ENCODE measurements around the gene LIM2.
"Not testable (repeated sequence)": the region's sequence is repeated elsewhere in the genome, so short reads cannot be mapped to it uniquely, and the experiment has no call there.

The LIM2 gene, protein sequence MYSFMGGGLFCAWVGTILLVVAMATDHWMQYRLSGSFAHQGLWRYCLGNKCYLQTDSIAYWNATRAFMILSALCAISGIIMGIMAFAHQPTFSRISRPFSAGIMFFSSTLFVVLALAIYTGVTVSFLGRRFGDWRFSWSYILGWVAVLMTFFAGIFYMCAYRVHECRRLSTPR

GRCh38 chr19:51387924-51388389 lies at the start of gene LIM2:
TSS of gene LIM2 (minus strand) at chr19:51387974. CDS start at chr19:51387443, 531 bp downstream.
- no peak for DNase-seq

GRCh38 chr19:51434456-51434855 lies 46.7 kb upstream of the LIM2 start:
- DNase-seq = no peak

- DNase-seq = no peak
These were observed 45.3 kb upstream of the LIM2 start for GRCh38 chr19:51433043-51433442.

DNA sequence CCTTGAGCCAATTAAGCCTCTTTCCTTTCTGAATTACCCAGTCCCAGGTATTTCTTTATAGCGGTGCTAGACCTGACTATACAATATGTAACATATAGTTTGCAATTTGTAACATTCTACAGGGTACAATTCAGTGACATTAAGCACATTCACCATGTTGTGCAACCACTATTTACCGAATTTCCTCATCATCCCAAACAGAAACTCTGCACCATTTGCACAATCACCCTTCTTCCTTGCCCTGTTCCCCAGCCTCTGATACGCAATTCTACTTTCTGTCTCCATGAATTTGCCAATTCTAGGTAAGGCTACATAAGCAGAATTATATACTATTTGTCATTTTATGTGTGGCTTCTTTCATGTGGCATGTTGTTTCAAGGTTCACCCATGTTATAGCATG lies 43.4 kb upstream of the LIM2 start:
- no peak for DNase-seq

GRCh38 chr19:51430221-51430620 lies 42.4 kb upstream of the LIM2 start:
- no peak for DNase-seq

DNA sequence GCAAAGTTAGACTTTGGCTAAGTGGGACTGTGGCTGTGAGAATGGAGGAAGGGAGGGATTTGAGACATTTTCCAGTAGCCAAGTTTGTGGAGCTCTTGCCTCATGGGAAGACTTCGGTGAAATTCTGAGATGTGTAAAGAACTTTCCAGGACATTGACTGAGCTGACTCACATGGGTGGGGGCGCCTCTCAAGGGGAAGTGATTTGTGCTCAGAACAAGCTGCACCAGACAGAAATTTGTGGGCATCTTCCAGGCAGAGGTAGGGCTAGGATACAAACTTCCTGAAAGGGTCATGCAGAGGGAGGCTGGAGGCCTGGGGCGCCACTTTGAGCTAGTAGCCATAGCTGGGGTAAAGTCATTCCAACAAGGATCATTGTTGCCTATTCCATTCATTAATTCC lies 39.4 kb upstream of the LIM2 start:
- no peak for DNase-seq

GRCh38 chr19:51422053-51422448 lies 34.3 kb upstream of the LIM2 start:
- peak; percentile 79 for DNase-seq

DNA sequence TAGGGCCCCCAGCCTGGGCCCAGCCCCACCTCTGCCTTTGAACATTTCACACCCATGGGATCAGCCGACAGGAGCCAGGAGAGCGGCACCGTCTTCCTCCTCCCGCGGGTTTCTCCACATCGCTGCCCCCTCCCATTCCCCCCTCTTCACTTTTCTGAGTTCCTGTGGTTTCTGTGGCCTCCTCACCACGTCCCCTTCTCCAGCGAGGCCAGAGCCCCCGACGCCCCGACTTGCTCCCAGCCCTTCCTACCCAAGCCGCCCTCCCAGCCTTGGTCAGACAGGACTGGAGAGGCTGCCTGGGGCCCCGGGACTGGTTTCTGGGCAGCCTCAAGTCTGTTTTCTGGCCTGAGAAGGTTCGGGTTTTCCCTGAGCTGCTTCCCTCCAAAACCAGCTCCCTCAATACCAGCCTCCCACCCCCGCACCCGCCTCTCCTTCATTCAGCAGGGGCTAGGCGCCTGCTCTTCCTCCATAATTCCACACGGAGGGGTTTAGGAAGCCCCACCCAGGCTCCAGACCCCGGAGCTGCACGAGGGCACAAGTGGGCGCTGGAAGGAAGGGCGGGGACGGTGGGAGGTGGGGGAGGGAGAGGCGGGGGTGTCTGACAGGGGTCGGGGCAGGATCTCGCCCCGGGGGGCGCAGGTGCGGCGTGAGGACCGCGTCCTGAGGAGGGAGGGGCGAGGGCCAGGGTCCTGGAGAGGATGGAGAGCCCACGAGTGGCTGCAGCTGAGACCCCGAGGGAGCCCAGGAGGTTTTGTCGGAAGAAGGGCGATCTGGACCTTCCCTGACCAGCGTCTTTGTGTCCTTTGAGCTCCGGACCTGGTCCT lies 33.7 kb upstream of the LIM2 start:
- no peak for DNase-seq

- not testable (repeated sequence) for DNase-seq
These were observed 32.7 kb upstream of the LIM2 start for GRCh38 chr19:51420511-51420910.

DNA sequence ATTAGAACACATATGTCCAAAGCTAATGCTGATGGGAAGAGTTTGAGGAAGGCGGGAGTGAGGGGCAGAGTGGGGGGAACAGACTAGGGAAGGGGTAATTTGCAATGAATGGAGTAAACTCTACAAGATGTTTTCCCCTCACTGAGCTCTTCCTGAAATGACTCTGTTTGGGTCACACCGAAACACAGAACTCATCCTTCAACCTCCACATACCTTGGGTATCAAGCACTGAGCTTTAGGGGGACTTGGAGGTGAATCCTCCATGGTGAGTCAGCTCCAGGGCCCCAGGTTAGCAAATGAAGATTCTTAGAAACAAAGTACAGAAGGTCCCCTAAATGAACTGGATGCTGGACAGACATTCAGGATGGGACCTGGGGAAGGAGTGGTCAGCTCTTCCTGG lies 30.9 kb upstream of the LIM2 start:
- no peak for DNase-seq

DNA sequence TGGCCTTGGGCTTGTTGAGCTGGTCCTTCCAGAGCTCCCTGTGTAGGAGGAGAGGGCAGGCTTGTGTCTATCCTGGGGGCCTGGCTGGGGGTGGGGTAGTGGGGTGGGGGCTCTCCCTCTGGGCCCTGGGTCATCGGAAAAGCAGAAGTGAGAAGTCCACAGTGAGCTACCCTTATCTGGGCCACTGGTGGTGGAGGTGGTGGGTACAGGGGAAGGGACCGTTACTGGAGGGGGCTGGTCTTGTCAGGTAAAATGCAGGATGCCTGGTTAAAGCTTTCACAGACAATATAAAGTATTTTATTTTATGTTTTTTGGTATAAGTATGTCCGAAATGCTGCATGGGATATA lies 30.0 kb upstream of the LIM2 start:
- DNase-seq = no peak

DNA sequence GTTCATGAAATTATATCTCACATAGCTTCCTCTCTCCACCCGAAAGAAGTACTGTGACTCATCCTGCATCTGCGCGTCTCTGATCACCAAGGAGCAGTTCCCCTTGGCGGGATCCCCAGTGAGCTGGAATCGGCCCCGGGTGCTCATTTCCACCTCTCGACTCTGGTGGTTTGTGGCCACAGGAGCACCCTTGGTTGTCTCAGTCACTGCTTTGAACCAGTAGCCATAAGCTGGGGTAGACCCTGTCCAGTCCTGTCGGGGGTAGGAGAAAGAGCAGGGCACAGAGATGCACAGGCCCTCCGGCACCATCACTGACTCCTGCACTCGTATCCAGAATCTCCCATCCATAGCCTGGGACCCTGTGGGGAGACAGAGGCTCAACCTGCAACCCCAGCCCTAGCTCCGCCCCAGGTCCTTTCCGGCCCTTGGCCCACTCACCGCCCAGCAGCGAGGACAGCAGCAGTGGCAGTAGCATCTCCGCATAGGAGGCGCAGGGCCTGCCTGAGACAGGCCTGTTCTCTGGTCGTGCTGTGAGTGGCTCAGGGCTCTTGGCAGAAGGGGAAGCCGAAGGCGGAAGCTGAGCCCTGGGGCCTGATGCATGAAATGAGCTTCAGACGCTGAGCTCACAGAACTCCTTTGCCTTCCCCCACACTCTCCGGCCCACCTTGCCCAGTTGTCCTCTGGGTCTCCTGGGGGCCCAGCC lies 29.5 kb upstream of the LIM2 start, which contains the start of gene SIGLEC10:
Gene SIGLEC10, minus strand, starts transcription at position 536 of the 703 bp plus-strand sequence. Its CDS starts 61 bp downstream, at position 475.
- DNase-seq = no peak

DNA sequence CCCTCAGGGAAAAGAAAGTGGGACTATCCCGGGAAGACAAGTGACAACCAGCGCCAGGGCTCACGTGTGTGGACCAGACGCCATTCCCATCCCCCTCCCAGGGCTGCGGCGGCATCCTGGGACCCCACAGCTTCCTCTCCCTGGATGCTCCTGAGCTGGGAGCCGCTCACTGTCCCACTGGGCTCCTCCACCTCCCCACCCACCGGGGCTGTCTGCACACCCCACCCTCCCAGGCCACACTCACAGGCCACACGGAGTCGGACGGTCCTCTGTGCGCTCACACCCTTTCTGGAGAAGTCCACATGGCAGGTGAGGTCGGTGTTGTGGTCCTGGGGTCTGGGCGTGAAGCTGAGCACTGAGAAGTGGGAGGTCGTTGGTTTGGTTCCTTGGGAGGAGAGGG lies 28.6 kb upstream of the LIM2 start:
- DNase-seq = not testable (repeated sequence)

- DNase-seq = no peak
These were observed 27.4 kb upstream of the LIM2 start for GRCh38 chr19:51415187-51415586.

DNA sequence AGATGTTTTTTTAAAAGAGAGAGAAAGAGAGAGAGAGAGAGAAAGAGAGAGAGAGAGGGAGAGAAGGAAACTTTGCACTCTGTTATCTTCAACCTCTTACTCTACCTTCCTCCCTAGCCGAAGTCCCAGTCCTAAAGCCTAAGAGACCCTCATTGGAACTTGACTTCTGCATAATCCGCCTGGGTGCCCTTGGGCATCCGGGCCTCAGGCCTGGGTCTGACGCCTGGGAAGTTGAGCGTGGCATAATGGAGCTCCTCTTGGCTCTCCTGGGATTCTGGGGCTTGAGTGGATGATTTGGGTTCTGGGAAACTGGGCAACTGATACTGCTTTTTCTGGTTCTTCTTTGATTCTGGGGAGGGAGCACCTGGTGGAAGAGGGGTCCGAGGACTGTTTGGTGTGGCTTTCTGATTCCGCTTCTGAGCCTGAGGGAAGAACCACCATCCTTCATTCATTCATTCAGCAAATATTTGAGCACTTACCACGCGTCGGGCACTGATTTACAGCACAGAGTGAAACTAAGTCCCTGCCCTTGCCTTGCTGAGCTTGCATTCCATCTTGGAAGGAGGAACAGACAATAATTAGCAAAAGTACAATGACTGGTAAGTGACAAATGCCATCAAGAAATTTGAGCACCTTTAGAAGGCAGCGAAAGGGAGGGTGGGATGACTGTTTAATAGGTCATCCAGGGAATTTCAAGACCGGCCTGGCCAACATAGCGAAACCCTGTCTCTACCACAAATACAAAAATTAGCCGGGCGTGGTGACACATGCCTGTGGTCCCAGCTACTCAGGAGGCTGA lies 23.4 kb upstream of the LIM2 start:
- DNase-seq = no peak

- DNase-seq = peak; percentile 52
These were observed 19.8 kb upstream of the LIM2 start for GRCh38 chr19:51407511-51408131.

DNA sequence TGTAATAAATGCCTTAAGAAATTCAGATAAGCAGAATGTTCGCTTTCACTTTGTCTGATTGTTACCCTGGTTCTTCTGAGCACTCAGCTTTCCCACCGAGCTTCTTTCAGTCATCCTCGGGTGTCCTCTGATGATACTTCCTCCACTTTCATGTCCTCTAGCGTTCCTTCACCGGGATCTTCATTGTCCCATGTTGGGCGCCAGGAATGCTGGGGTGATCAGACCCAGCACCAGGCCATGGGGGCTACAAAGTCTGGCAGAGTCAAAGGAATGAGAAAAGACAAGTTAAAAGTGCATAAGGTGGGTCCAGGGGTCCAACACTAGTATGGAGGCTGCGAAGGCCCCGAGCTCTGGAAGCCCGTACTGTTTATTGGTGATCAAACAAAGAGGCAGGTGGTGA lies 14.3 kb upstream of the LIM2 start:
- no peak for DNase-seq

- not testable (repeated sequence) for DNase-seq
These were observed 12.2 kb upstream of the LIM2 start for GRCh38 chr19:51399936-51400335.

DNA sequence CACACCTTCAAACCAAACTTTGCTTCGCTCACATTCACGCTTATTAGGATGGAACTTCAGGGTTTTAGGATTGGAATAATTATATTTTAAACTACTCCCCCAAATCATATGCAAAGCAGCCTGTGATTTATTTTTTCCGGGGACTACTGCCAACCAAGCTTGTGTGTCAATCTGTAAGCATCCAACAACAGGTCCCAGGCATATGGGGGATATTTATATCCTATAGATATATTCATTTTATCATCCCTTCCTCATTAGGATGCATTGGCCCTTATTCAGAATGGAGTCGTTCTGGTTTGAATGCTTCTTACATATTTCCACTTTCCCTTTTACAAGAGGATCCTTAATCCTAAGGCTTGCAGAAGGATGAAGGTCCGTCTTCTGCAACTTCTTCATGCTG lies 11.5 kb upstream of the LIM2 start:
- no peak for DNase-seq

DNA sequence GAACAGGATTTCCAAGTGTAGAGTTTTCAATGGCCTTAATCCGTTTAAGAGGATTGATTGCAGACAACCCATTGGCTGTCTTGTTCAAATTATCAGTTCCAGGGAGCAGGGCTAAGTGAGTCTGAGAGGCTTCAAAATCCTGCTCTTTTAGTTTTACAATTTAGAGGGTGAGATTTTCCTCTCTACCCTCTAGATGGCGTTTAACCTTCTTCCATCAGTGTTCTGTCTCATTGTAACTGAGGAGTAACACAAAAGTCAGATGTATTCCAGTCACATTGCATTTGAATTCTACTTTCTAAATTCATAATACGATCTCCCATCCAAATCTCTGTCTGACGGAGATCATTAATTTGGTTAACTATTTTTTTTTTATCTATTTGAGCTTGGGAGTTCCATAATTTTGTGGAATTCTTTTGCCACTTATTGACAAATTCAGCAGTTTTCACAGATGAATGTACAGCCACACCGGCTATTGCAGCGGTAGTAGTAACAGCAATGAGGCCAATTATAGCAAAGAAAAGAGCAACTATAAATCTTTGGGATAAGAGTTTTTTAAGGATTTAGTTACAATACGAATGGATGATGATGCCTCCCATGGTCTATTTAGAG lies 10.4 kb upstream of the LIM2 start:
- peak; percentile 45 for DNase-seq

GRCh38 chr19:51397453-51397852 lies 9.7 kb upstream of the LIM2 start:
- DNase-seq = not testable (repeated sequence)

DNA sequence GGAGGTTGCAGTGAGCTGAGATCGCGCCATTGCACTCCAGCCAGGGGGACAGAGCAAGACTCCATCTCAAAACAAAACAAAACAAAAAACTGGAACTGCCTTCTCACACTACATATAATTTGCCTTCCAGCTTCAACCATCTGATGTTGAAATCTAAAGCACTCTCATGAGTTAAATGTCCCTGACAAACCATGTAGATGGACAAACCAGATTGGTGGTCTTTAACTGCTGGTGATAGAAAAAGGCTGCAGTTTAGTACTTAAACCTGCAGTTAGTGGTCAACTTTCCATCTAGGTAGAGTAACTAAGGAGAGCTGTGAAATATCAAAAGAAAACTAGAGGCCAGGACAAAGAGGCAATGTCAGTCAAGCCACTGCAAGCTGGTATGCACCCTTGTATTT lies 8.4 kb upstream of the LIM2 start:
- no peak for DNase-seq

All from CD4-positive, alpha-beta T cell treated with Interleukin-21 for 1 hour (primary cell).